Measurements from ENCODE around the gene FLNA. TPM values are rescaled to one million over a fixed set of nuclear protein-coding genes. Genes with fewer than 3 reads are reported as not detected.

The FLNA gene
- total RNA-seq, 4 donors from 2014 or later = 462 to 1,045 (median 723) TPM

GRCh38 chrX:154325541-154325940 is 48.9 kb downstream of the FLNA start:
- TF ChIP-seq CTCF (IDR thresholded peaks at IDR 0.05; ENCODE audit: low read depth) = no peak

- TF ChIP-seq CTCF (IDR thresholded peaks at IDR 0.05; ENCODE audit: low read depth) = no peak
Observed at GRCh38 chrX:154323537-154323936, 50.9 kb downstream of the FLNA start.

- TF ChIP-seq CTCF (IDR thresholded peaks at IDR 0.05; ENCODE audit: low read depth) = no peak
Observed at GRCh38 chrX:154322890-154323289, 51.5 kb downstream of the FLNA start.

- TF ChIP-seq CTCF (IDR thresholded peaks at IDR 0.05; ENCODE audit: low read depth) = no peak
Observed at GRCh38 chrX:154321594-154321993, 52.8 kb downstream of the FLNA start.

GRCh38 chrX:154321152-154321551 is 53.3 kb downstream of the FLNA start:
- no peak for TF ChIP-seq CTCF (IDR thresholded peaks at IDR 0.05; ENCODE audit: low read depth)

- no peak for TF ChIP-seq CTCF (IDR thresholded peaks at IDR 0.05; ENCODE audit: low read depth)
Observed at GRCh38 chrX:154320406-154320805, 54.0 kb downstream of the FLNA start.

- TF ChIP-seq CTCF (IDR thresholded peaks at IDR 0.05; ENCODE audit: low read depth) = no peak
Observed at GRCh38 chrX:154317391-154317995, 56.9 kb downstream of the FLNA start.

Measured in subcutaneous adipose tissue (tissue), 4 donors.